Omental fat pad (tissue), 4 donors: ENCODE measurements around the gene TCF4. TPM values are rescaled to one million over a fixed set of nuclear protein-coding genes. Genes with fewer than 3 reads are reported as not detected.
"Not testable (repeated sequence)": the region's sequence is repeated elsewhere in the genome, so short reads cannot be mapped to it uniquely, and the experiment has no call there.

Experiments
- ATAC-seq: fragments of 150-250 bp; one replicate; pipeline ENCODE4 v1.9.1; 2016; ENCODE audit warnings: mild to moderate bottlenecking, moderate library complexity; ENCODE audit not compliant: low FRiP score
- DNase-seq: peaks from one replicate; pipeline ENCODE4 v3.0.0-alpha.2; 2019; ENCODE audit warnings: low spot score
- total RNA-seq, 4 donors: library from RNA; depleted of rRNA; stranded (reverse); fragments of >200 nt; gene quantifications; one replicate each; pipeline ENCODE4 v1.1.0, GENCODE V29; 2016
- TF ChIP-seq, protein P1 (sequence below), 3 donors: fragments of 450-650 bp; IDR thresholded peaks; one replicate each; pipeline ENCODE4 v1.5.1; 2016 to 2017; ENCODE audit warnings: antibody characterized with exemption in 3 of 3, mild to moderate bottlenecking in 3 of 3, moderate library complexity in 2 of 3

TCF4 gene
- total RNA-seq, 4 donors from 2014 or later, result 113 to 381 (median 141) TPM

GRCh38 chr18:55473560-55473959, 114.4 kb downstream of the TCF4 start:
- TF ChIP-seq, protein P1, sequence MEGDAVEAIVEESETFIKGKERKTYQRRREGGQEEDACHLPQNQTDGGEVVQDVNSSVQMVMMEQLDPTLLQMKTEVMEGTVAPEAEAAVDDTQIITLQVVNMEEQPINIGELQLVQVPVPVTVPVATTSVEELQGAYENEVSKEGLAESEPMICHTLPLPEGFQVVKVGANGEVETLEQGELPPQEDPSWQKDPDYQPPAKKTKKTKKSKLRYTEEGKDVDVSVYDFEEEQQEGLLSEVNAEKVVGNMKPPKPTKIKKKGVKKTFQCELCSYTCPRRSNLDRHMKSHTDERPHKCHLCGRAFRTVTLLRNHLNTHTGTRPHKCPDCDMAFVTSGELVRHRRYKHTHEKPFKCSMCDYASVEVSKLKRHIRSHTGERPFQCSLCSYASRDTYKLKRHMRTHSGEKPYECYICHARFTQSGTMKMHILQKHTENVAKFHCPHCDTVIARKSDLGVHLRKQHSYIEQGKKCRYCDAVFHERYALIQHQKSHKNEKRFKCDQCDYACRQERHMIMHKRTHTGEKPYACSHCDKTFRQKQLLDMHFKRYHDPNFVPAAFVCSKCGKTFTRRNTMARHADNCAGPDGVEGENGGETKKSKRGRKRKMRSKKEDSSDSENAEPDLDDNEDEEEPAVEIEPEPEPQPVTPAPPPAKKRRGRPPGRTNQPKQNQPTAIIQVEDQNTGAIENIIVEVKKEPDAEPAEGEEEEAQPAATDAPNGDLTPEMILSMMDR (IDR thresholded peaks at IDR 0.05), result no peak
- no peak for DNase-seq
- no peak for ATAC-seq

GRCh38 chr18:55473058-55473457, 114.9 kb downstream of the TCF4 start:
- no peak for ATAC-seq
- no peak for DNase-seq
- TF ChIP-seq, protein P1 (IDR thresholded peaks at IDR 0.05), result no peak

GRCh38 chr18:55470826-55471225, 117.2 kb downstream of the TCF4 start:
- ATAC-seq (no peak), DNase-seq (no peak)
- TF ChIP-seq, protein P1 (IDR thresholded peaks at IDR 0.05), result no peak

GRCh38 chr18:55469134-55469533, 118.9 kb downstream of the TCF4 start:
- DNase-seq, ATAC-seq: not testable (repeated sequence)

- DNase-seq (no peak), ATAC-seq (no peak)
- TF ChIP-seq, protein P1 (IDR thresholded peaks at IDR 0.05), result no peak
Measured at GRCh38 chr18:55466789-55467188, 121.2 kb downstream of the TCF4 start.

GRCh38 chr18:55465313-55465712, 122.7 kb downstream of the TCF4 start:
- TF ChIP-seq, protein P1 (IDR thresholded peaks at IDR 0.05), result no peak
- DNase-seq (no peak), ATAC-seq (no peak)

DNA sequence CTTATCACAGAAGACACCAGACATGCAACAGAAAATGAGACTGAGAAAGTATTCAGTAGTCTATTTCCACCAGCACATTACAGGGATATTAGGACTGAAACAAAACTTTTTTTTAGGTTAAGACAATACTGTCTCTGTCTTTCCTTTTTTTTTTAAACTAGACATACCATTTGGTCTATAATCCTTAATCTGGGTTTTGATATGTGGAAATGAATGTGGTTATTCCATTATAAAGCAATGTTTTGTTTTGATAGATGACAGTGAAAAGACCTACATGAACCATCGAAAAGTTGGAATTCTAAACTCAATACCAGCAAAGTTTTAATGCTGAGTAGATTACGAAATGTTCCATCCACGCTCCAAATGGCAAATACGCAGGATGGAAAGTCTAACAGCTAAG, 123.4 kb downstream of the TCF4 start:
- DNase-seq (no peak), ATAC-seq (no peak)
- TF ChIP-seq, protein P1 (IDR thresholded peaks at IDR 0.05), result no peak

- TF ChIP-seq, protein P1 (IDR thresholded peaks at IDR 0.05), result no peak
- no peak for ATAC-seq
- DNase-seq, result no peak
Measured at GRCh38 chr18:55462652-55463051, 125.3 kb downstream of the TCF4 start.
